ENCODE results near the gene PDGFD. TPM values are rescaled to one million over a fixed set of nuclear protein-coding genes. Genes with fewer than 3 reads are reported as not detected.

The PDGFD gene
- total and polyA plus RNA-seq, 2 donors (not counting 3 experiments of a cell fraction or from before 2014, with no cell fraction given) = 6.3 to 13.1 TPM

DNA sequence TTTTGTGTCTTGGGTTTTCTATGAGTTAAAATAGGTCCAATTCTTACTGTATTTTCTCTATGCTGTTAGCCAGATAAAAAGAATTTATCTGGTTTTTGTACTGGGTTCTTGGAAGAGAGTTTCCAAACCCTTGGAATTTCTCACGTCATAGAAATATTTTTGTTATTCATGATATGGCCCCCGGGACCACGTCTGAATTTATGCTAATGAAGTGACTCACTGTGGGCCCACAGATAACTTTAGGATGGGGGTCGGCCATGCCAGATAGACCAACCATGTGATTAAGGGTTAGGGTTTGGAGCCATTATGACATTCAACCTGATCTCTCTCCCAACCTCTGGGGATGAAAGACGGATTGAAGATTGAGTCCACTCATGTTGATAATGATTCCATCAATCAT, 163.1 kb downstream of the PDGFD start:
- Histone ChIP-seq H3K9me1 (replicated peaks; ENCODE audit: control insufficient read depth, extremely low read depth, insufficient read depth, low read length) (no peaks in the 10 kb centered on the region), H3K9me3 (replicated peaks; ENCODE audit: control insufficient read depth, insufficient read depth, low read length) (no peaks in the 10 kb centered on the region), H3K27me3 (ENCODE audit: control insufficient read depth in 2 of 2, insufficient read depth in 2 of 2, low read length in 2 of 2) (no peaks in the 10 kb centered on the region), H3K4me3 (replicated peaks in 1 of 3; ENCODE audit: insufficient read depth in 1 of 3, low read depth in 1 of 3, low read length in 3 of 3) (no peak overlapping the region), H4K20me1 (replicated peaks; ENCODE audit: control insufficient read depth, extremely low read depth, insufficient read depth, low read length) (no peaks in the 10 kb centered on the region), H3K4me2 (ENCODE audit: insufficient read depth, low read length) (no peak overlapping the region), H3K9ac (replicated peaks; ENCODE audit: extremely low read depth, insufficient read depth, low read length) (no peak overlapping the region), H3K79me2 (ENCODE audit: control insufficient read depth, insufficient read depth, low read length) (no peaks in the 10 kb centered on the region), H3K27ac (ENCODE audit: insufficient read depth, low read depth, low read length) (no peak overlapping the region), H3K4me1 (ENCODE audit: control insufficient read depth, extremely low read depth, insufficient read depth, low read length) (no peaks in the 10 kb centered on the region), H3K36me3 (ENCODE audit: control insufficient read depth in 2 of 2, extremely low read depth in 1 of 2, insufficient read depth in 2 of 2, low read length in 2 of 2) (no peaks in the 10 kb centered on the region), H2AFZ (ENCODE audit: low read depth, low read length) (no peak overlapping the region)
- no peak for TF ChIP-seq POLR2AphosphoS5 (IDR thresholded peaks at IDR 0.05; ENCODE audit: insufficient read depth, low read depth, low read length)
- TF ChIP-seq, protein P1, sequence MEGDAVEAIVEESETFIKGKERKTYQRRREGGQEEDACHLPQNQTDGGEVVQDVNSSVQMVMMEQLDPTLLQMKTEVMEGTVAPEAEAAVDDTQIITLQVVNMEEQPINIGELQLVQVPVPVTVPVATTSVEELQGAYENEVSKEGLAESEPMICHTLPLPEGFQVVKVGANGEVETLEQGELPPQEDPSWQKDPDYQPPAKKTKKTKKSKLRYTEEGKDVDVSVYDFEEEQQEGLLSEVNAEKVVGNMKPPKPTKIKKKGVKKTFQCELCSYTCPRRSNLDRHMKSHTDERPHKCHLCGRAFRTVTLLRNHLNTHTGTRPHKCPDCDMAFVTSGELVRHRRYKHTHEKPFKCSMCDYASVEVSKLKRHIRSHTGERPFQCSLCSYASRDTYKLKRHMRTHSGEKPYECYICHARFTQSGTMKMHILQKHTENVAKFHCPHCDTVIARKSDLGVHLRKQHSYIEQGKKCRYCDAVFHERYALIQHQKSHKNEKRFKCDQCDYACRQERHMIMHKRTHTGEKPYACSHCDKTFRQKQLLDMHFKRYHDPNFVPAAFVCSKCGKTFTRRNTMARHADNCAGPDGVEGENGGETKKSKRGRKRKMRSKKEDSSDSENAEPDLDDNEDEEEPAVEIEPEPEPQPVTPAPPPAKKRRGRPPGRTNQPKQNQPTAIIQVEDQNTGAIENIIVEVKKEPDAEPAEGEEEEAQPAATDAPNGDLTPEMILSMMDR (IDR thresholded peaks at IDR 0.05; ENCODE audit: extremely low read depth in 1 of 2, insufficient read depth in 1 of 2, low read depth in 1 of 2, low read length in 2 of 2) = no peak
- no peak for TF ChIP-seq EZH2 (IDR thresholded peaks at IDR 0.05; ENCODE audit: borderline replicate concordance, low read depth, low read length, severe bottlenecking)
- no peak for TF ChIP-seq JUN (IDR thresholded peaks at IDR 0.05; ENCODE audit: borderline replicate concordance, insufficient read depth, insufficient read length, low read depth)
- TF ChIP-seq FOS (IDR thresholded peaks at IDR 0.05; ENCODE audit: borderline replicate concordance, insufficient read depth, low read length) = no peak
- no peak for TF ChIP-seq POLR2A (IDR thresholded peaks at IDR 0.05; ENCODE audit: low read depth, low read length)
- TF ChIP-seq, protein P2, sequence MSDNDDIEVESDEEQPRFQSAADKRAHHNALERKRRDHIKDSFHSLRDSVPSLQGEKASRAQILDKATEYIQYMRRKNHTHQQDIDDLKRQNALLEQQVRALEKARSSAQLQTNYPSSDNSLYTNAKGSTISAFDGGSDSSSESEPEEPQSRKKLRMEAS (IDR thresholded peaks at IDR 0.05; ENCODE audit: insufficient read depth, insufficient read length) = no peak
- TF ChIP-seq MYC (IDR thresholded peaks at IDR 0.05; ENCODE audit: low read depth, low read length) = no peak
- TF ChIP-seq GATA2 (IDR thresholded peaks at IDR 0.05; ENCODE audit: insufficient read depth, insufficient read length, low read depth, low read length) = no peak
- no peak for FAIRE-seq
- POLR2A ChIA-PET = no interaction called here
- BruUV-seq (replicated peaks) = no TSS peak
- intact Hi-C loops (cut with micrococcal nuclease) = no loop called here
- DNase-seq (ENCODE audit: low read depth, low spot score) = no peak
- CTCF ChIA-PET = no interaction called here
- dilution Hi-C loops (cut with MboI; ENCODE audit: extremely low pct_ligation_motif_present, low sequenced_read_pairs) = no loop called here

Data from endothelial cell of umbilical vein (primary cell).